ENCODE results near the gene SERPINA4.

GRCh38 chr14:94547151-94547680, 14.0 kb upstream of the SERPINA4 start:
- no peak for TF ChIP-seq CTCF (IDR thresholded peaks at IDR 0.05; ENCODE audit: insufficient read depth, low read depth, low read length)
- no peak for TF ChIP-seq EZH2 (IDR thresholded peaks at IDR 0.05; ENCODE audit: insufficient read depth, low read length)

All from astrocyte (in vitro differentiated cells and primary cell).